Activated CD8-positive, alpha-beta T cell treated with anti-CD3 and anti-CD28 coated beads for 36 hours (primary cell): ENCODE results near the gene IL10RA. TPM values are rescaled to one million over a fixed set of nuclear protein-coding genes. Genes with fewer than 3 reads are reported as not detected.

Source experiments
- ATAC-seq: fragments of 200-7000 bp; cut with Tn5 transposase; one replicate; pipeline ENCODE4 v1.10.0; 2021; ENCODE audit warnings: mild to moderate bottlenecking, moderate library complexity
- CTCF ChIA-PET: fragments of 350-600 bp; sonication (Branson Sonifier 250); formaldehyde crosslinking; loops from one replicate; lab custom pipeline; 2021; ENCODE audit warnings: antibody characterized with exemption; lab: Charles Lee
- POLR2A ChIA-PET: fragments of 350-600 bp; sonication (Branson Sonifier 250); formaldehyde crosslinking; loops from one replicate; lab custom pipeline; 2021; ENCODE audit warnings: antibody characterized with exemption; lab: Charles Lee
- DNase-seq: peaks from one replicate; pipeline ENCODE4 v3.0.0-alpha.2; 2020
- H3K27ac Mint-ChIP-seq: one replicate; pipeline ENCODE4 v1.8.0; 2021; ENCODE audit warnings: mild to moderate bottlenecking, mixed read lengths
- H3K27me3 Mint-ChIP-seq: one replicate; pipeline ENCODE4 v1.8.0; 2021; ENCODE audit warnings: mixed read lengths
- H3K36me3 Mint-ChIP-seq: one replicate; pipeline ENCODE4 v1.8.0; 2021; ENCODE audit warnings: low read depth, mixed read lengths
- H3K4me1 Mint-ChIP-seq: one replicate; pipeline ENCODE4 v1.8.0; 2021; ENCODE audit warnings: low read depth, mixed read lengths
- H3K4me3 Mint-ChIP-seq: one replicate; pipeline ENCODE4 v1.8.0; 2021; ENCODE audit warnings: mild to moderate bottlenecking, moderate library complexity, mixed read lengths
- H3K9me3 Mint-ChIP-seq: one replicate; pipeline ENCODE4 v1.8.0; 2021; ENCODE audit warnings: mixed read lengths
- intact Hi-C: fragments of 100-400 bp; cut with micrococcal nuclease; formaldehyde crosslinking; loops from one replicate; pipeline ENCODE4 v1.10.0; 2022
- total RNA-seq, 2 experiments: library from RNA; stranded (reverse); gene quantifications; one replicate each; pipeline ENCODE4 v1.2.3, GENCODE V29; 2021
- TF ChIP-seq, protein P1 (sequence below): fragments of 200-600 bp; IDR thresholded peaks from one replicate; pipeline ENCODE4 v1.8.0; 2022; ENCODE audit warnings: antibody characterized with exemption, mild to moderate bottlenecking

Gene IL10RA
- total RNA-seq, 2 experiments from 2014 or later, result 73.3 to 80.9 TPM

DNA sequence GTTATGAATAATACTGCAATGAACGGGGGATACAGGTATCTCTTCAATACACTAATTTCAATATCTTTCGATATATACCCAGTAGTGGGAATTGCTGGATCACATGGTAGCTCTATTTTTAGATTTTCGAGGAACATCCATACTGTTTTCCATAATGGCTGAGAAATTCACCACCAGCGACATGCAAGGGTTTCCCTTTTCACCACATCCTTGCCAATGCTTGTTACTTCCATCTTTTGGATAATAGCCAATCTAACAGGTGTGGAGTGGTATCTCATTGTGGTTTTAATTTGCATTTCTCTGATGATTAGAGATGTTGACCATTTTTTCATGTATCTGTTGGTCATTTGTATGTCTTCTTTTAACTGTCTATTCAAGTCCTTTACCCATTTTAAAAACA is 5.9 kb downstream of the IL10RA start:
- ChIA-PET POLR2A (interaction anchor here (1.4 to 33.1 kb wide), 5 partner anchors 8 to 60 kb away, joined by 8 to 710 read pairs (median 13); partner anchors contain the start of gene IL10RA), CTCF (interaction anchor here (31.9 kb wide), 1 partner anchor 43 kb away, joined by 386 read pairs; no protein-coding TSS in a partner anchor)
- intact Hi-C loops, result no loop called here
- Mint-ChIP-seq H3K4me1 (peaks cover 88% of the 10 kb centered on the region), H3K27me3 (no peaks in the 10 kb centered on the region), H3K9me3 (no peaks in the 10 kb centered on the region), H3K4me3 (peak overlapping the region; percentile 54), H3K36me3 (peaks cover 96% of the 10 kb centered on the region), H3K27ac (peak overlapping the region; percentile 68)
- TF ChIP-seq, protein P1, sequence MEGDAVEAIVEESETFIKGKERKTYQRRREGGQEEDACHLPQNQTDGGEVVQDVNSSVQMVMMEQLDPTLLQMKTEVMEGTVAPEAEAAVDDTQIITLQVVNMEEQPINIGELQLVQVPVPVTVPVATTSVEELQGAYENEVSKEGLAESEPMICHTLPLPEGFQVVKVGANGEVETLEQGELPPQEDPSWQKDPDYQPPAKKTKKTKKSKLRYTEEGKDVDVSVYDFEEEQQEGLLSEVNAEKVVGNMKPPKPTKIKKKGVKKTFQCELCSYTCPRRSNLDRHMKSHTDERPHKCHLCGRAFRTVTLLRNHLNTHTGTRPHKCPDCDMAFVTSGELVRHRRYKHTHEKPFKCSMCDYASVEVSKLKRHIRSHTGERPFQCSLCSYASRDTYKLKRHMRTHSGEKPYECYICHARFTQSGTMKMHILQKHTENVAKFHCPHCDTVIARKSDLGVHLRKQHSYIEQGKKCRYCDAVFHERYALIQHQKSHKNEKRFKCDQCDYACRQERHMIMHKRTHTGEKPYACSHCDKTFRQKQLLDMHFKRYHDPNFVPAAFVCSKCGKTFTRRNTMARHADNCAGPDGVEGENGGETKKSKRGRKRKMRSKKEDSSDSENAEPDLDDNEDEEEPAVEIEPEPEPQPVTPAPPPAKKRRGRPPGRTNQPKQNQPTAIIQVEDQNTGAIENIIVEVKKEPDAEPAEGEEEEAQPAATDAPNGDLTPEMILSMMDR, result no peak
- DNase-seq (no peak), ATAC-seq (no peak)

DNA sequence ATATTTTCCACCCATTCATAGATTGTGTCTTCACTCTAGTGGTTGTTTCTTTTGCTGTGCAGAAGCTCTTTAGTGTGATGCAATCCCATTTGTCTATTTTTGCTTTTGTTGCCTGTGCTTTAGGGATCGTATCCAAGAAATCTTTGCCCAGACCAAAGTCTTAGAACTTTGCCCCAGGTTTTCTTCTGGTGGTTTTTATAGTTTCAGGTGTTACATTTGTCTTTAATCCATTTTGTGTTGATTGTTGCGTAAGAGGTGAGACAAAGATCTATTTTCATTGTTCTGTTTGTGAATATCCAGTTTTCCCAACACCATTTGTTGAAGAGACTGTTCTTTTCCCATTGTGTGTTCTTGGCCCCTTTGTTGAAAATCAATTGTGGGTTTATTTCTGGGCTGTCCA is 6.4 kb downstream of the IL10RA start:
- no peaks in the 10 kb centered on the region for H3K27me3 Mint-ChIP-seq
- ChIA-PET POLR2A (interaction anchor here (2.2 to 33.1 kb wide), 4 partner anchors 8 to 59 kb away, joined by 11 to 710 read pairs (median 362); partner anchors contain the start of gene IL10RA), CTCF (interaction anchor here (1.0 to 31.9 kb wide), 2 partner anchors 43 to 177 kb away, joined by 3 to 386 read pairs; no protein-coding TSS in a partner anchor)
- peak overlapping the region; percentile 68 for H3K27ac Mint-ChIP-seq
- TF ChIP-seq, protein P1, result no peak
- peaks cover 96% of the 10 kb centered on the region for H3K36me3 Mint-ChIP-seq
- DNase-seq (no peak), ATAC-seq (no peak)
- H3K4me1 Mint-ChIP-seq, result peaks cover 89% of the 10 kb centered on the region
- intact Hi-C loops, result no loop called here
- peaks cover 2% of the 10 kb centered on the region for H3K9me3 Mint-ChIP-seq
- peak overlapping the region; percentile 54 for H3K4me3 Mint-ChIP-seq

DNA sequence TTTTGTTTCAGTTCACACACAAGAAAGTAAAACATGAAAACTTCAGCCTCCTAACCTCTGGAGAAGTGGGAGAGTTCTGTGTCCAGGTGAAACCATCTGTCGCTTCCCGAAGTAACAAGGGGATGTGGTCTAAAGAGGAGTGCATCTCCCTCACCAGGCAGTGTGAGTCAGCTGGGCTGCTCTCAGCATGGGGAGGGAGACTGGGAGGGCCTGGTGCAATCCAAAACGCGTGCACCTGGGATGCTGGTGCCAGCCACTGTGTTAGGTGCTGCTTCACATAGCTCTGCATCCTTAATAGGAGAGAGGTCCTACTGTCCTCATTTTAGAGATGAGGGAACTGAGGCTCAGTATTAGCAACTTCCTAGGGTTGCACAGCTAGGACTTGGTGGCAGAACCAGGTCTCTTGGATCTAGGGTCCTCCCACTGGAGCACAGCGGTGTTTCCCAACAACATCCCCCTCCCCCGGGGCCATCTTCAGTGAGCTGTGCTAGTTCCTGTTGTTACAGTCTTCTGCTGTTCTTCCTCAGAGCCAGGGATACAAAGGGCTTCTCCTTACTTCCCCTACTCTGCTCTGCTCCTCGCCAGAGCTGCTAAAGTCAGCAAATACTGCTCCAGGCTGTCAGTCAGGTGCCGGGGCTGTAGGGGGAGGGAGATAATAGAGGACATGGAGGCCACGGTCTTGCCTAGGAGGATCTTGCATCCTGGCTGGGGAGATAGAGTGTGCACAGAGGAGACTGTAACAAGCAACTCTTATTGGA is 8.0 kb downstream of the IL10RA start:
- Mint-ChIP-seq H3K4me3 (no peak overlapping the region), H3K4me1 (peaks cover 89% of the 10 kb centered on the region), H3K27me3 (no peaks in the 10 kb centered on the region), H3K9me3 (peaks cover 3% of the 10 kb centered on the region), H3K27ac (peak overlapping the region; percentile 65), H3K36me3 (peaks cover 96% of the 10 kb centered on the region)
- peak; percentile 1 for DNase-seq
- POLR2A ChIA-PET, result interaction anchor here (0.8 to 33.1 kb wide), 10 partner anchors 6 to 176 kb away, joined by 3 to 710 read pairs (median 4); partner anchors contain the start of gene IL10RA
- ATAC-seq, result no peak
- TF ChIP-seq, protein P1, result no peak
- intact Hi-C loops, result no loop called here
- CTCF ChIA-PET, result interaction anchor here (1.3 to 31.9 kb wide), 2 partner anchors 45 to 59 kb away, joined by 4 to 386 read pairs; no protein-coding TSS in a partner anchor

DNA sequence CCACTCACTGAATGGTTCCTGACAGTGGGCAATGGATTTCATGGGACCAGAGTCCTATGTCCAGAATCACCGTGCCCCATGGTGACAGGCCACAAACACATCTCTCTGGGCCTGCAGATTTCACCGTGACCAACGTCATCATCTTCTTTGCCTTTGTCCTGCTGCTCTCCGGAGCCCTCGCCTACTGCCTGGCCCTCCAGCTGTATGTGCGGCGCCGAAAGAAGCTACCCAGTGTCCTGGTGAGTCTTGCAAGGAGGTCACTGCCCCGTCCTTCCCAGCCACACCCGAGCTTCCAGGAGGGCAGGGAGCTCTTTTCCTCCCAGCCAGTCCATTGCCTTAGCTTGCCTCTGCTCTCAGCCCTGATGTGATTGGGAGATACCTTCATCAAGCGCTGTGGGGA is 9.3 kb downstream of the IL10RA start:
- peaks cover 95% of the 10 kb centered on the region for H3K36me3 Mint-ChIP-seq
- ATAC-seq (no peak), DNase-seq (no peak)
- no peaks in the 10 kb centered on the region for H3K27me3 Mint-ChIP-seq
- CTCF ChIA-PET, result interaction anchor here (1.3 to 31.9 kb wide), 2 partner anchors 46 to 58 kb away, joined by 4 to 386 read pairs; no protein-coding TSS in a partner anchor
- no peak overlapping the region for H3K4me3 Mint-ChIP-seq
- POLR2A ChIA-PET, result interaction anchor here (1.7 to 33.1 kb wide), 5 partner anchors 5 to 58 kb away, joined by 4 to 710 read pairs (median 155); partner anchors contain the start of gene IL10RA
- TF ChIP-seq, protein P1, result no peak
- peaks cover 87% of the 10 kb centered on the region for H3K4me1 Mint-ChIP-seq
- intact Hi-C loops, result no loop called here
- peaks cover 3% of the 10 kb centered on the region for H3K9me3 Mint-ChIP-seq
- H3K27ac Mint-ChIP-seq, result peak overlapping the region; percentile 24
